OCI-LY7 (cell line): ENCODE results near the gene NAPG. TPM values are rescaled to one million over a fixed set of nuclear protein-coding genes. Genes with fewer than 3 reads are reported as not detected.
A peak's percentile ranks its signal among the peaks of the same experiment; 100 is the strongest.

Experiments
- BruUV-seq: library from RNA; stranded (reverse); fragments of 400-500 nt; replicated peaks from 2 replicates; lab custom pipeline; 2021; lab: Mats Ljungman, UMichigan
- CTCF ChIA-PET: fragments of 300-600 bp; sonication (Branson Sonifier 250); formaldehyde crosslinking; loops from one replicate; lab custom pipeline; 2022; ENCODE audit warnings: antibody characterized with exemption; ENCODE audit not compliant: unreplicated experiment; lab: Charles Lee
- POLR2A ChIA-PET: fragments of 300-600 bp; sonication (Branson Sonifier 250); formaldehyde crosslinking; loops from one replicate; lab custom pipeline; 2022; ENCODE audit warnings: antibody characterized with exemption; lab: Charles Lee
- DNase-seq: peaks from one replicate; pipeline ENCODE4 v3.0.0-alpha.2; 2015; ENCODE audit warnings: low spot score
- H2AFZ ChIP-seq: fragments of 200-600 bp; sonication (generic), shearing (Covaris generic); 2 replicates; pipeline ENCODE4 v1.6.1; 2014; ENCODE audit warnings: mild to moderate bottlenecking, antibody characterized with exemption, low read length, moderate library complexity
- H3K27ac ChIP-seq: fragments of 200-600 bp; sonication (generic); 2 replicates; pipeline ENCODE4 v1.5.1; 2014; ENCODE audit warnings: mixed run types, low read depth, mild to moderate bottlenecking, moderate library complexity, low read length, inconsistent platforms; ENCODE audit not compliant: poor library complexity, severe bottlenecking
- H3K36me3 ChIP-seq: fragments of 200-600 bp; sonication (generic); 2 replicates; pipeline ENCODE4 v1.6.1; 2014; ENCODE audit warnings: mild to moderate bottlenecking, antibody characterized with exemption, low read length, moderate library complexity, mixed read lengths; ENCODE audit not compliant: insufficient read depth
- H3K4me1 ChIP-seq: fragments of 200-600 bp; sonication (generic); 2 replicates; pipeline ENCODE4 v1.5.1; 2014; ENCODE audit warnings: mild to moderate bottlenecking, low read length; ENCODE audit not compliant: insufficient read depth, poor library complexity, severe bottlenecking
- H3K4me2 ChIP-seq: fragments of 200-600 bp; sonication (generic); 2 replicates; pipeline ENCODE4 v1.6.1; 2014; ENCODE audit warnings: mild to moderate bottlenecking, low read length
- H3K4me3 ChIP-seq: fragments of 200-600 bp; sonication (generic); 2 replicates; pipeline ENCODE4 v1.5.1; 2014; ENCODE audit warnings: mild to moderate bottlenecking, low read depth, low read length; ENCODE audit not compliant: poor library complexity, severe bottlenecking
- H3K79me2 ChIP-seq: fragments of 200-600 bp; sonication (generic); 2 replicates; pipeline ENCODE4 v1.6.1; 2016; ENCODE audit warnings: low read depth, mild to moderate bottlenecking, low read length, moderate library complexity, mixed read lengths; ENCODE audit not compliant: insufficient read depth
- H3K9me2 ChIP-seq: fragments of 200-600 bp; sonication (generic); 2 replicates; pipeline ENCODE4 v1.6.1; 2016; ENCODE audit warnings: mild to moderate bottlenecking, low read length, mixed read lengths; ENCODE audit not compliant: insufficient read depth
- H3K9me3 ChIP-seq: fragments of 200-600 bp; sonication (generic); 2 replicates; pipeline ENCODE4 v1.6.1; 2014; ENCODE audit warnings: mild to moderate bottlenecking, mixed run types, low read length, mixed read lengths
- H4K20me1 ChIP-seq: fragments of 200-600 bp; sonication (generic); 2 replicates; pipeline ENCODE4 v1.6.1; 2014; ENCODE audit warnings: mild to moderate bottlenecking, antibody characterized with exemption, low read length, moderate library complexity, mixed read lengths; ENCODE audit not compliant: insufficient read depth
- EZH2phosphoT487 ChIP-seq: fragments of 200-600 bp; sonication (generic); IDR thresholded peaks from 2 replicates; pipeline ENCODE4 v1.6.1; 2018; ENCODE audit warnings: low read depth, borderline replicate concordance, mild to moderate bottlenecking, mixed run types, antibody characterized with exemption, low read length, moderate library complexity, mixed read lengths
- intact Hi-C: fragments of 100-400 bp; cut with micrococcal nuclease; formaldehyde crosslinking; loops from one replicate; pipeline ENCODE4 v1.10.0; 2022; ENCODE audit not compliant: unreplicated experiment
- total RNA-seq, 2 experiments: library from RNA; depleted of rRNA in 1 of 2; stranded (reverse); fragments of >200 nt in 1 of 2; shearing (Covaris generic) in 1 of 2; gene quantifications; 2 replicates each; pipeline ENCODE4 v1.2.3, GENCODE V29; 2014 to 2022
- TF ChIP-seq, protein P1 (sequence below): fragments of 200-600 bp; sonication (generic); conservative IDR thresholded peaks from 2 replicates; pipeline ENCODE4 v1.5.1; 2014; ENCODE audit warnings: mild to moderate bottlenecking, antibody characterized with exemption, low read length, moderate library complexity, mixed read lengths

Gene NAPG
- total RNA-seq, 2 experiments from 2014 or later: 34.6 to 52.3 TPM

DNA sequence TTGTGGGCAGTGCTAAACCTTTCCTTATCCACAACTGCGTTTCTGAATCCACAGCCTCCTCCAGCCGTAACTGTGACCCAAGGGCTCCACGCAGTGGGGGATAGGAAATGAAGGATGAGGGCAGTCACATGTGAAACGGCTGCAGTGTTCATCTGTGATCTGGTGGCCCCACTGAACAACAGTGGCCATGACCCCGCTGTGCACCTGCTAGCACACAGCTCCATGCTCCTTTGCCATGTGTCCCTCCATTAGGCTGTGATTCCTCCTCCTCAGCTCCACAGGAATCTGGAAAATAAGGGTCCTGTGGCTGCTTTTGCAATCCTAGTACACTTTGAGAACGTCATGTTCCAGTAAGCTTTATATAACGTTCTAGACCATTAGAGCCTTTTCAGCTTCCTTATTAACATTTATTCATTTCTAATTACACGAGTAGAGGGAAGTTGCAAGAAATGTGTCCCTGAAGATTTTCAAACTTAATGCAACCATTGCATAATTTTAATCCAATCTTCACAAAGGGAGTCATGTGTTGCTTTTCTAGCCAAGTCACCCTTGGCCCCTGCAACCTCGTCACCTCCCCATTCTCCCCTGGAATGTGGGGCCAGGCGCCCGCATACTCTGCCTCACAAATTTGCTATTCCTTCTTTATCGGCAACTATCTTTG, 7.1 kb upstream of the NAPG start:
- TF ChIP-seq, protein P1, sequence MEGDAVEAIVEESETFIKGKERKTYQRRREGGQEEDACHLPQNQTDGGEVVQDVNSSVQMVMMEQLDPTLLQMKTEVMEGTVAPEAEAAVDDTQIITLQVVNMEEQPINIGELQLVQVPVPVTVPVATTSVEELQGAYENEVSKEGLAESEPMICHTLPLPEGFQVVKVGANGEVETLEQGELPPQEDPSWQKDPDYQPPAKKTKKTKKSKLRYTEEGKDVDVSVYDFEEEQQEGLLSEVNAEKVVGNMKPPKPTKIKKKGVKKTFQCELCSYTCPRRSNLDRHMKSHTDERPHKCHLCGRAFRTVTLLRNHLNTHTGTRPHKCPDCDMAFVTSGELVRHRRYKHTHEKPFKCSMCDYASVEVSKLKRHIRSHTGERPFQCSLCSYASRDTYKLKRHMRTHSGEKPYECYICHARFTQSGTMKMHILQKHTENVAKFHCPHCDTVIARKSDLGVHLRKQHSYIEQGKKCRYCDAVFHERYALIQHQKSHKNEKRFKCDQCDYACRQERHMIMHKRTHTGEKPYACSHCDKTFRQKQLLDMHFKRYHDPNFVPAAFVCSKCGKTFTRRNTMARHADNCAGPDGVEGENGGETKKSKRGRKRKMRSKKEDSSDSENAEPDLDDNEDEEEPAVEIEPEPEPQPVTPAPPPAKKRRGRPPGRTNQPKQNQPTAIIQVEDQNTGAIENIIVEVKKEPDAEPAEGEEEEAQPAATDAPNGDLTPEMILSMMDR: 0 out of 2 replicates have a peak, but pooled peaks have one; percentile 18
- no peak for TF ChIP-seq EZH2phosphoT487
- H3K27ac ChIP-seq: no peak overlapping the region
- no peaks in the 10 kb centered on the region for H3K79me2 ChIP-seq
- peaks cover 5% of the 10 kb centered on the region for H3K4me1 ChIP-seq
- ChIA-PET CTCF (interaction anchor here (0.6 to 1.0 kb wide), 2 partner anchors 36 to 239 kb away, joined by 3 read pairs; no protein-coding TSS in a partner anchor), POLR2A (interaction anchor here (1.6 kb wide), 1 partner anchor 605 kb away, joined by 3 read pairs; the partner anchor contains the start of gene VAPA)
- intact Hi-C loops: loop anchor here (10.0 kb wide), 1 partner anchor 244 kb away; no protein-coding TSS in a partner anchor
- H2AFZ ChIP-seq: no peak overlapping the region
- H3K4me3 ChIP-seq: no peak overlapping the region
- no peaks in the 10 kb centered on the region for H3K9me2 ChIP-seq
- no TSS peak for BruUV-seq
- H3K4me2 ChIP-seq: no peak overlapping the region
- 0 out of 2 replicates have a peak, but pooled peaks cover 4% of the 10 kb centered on the region for H4K20me1 ChIP-seq
- H3K9me3 ChIP-seq: no peaks in the 10 kb centered on the region
- DNase-seq: no peak
- no peaks in the 10 kb centered on the region for H3K36me3 ChIP-seq

DNA sequence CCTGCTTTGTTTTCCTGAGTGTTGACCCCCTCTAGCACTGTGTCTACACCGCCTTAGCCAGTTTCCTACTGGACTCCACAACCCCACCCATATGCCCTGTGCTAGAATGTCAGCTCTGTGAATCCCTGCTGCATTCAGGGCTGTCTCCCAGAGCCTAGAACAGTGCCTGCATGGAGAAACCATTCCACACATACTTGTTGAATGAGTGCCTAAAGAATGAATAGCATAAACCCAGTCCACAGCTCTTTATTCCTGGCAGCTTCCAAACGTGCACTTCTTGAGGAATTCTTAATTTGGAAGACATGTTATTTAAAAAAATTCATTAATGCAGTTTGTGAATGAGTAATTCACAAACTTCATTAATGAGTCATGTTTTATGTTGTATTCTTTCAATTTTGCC, 6.5 kb upstream of the NAPG start:
- H4K20me1 ChIP-seq: 0 out of 2 replicates have a peak, but pooled peaks cover 4% of the 10 kb centered on the region
- intact Hi-C loops: loop anchor here (10.0 kb wide), 1 partner anchor 245 kb away; no protein-coding TSS in a partner anchor
- no peaks in the 10 kb centered on the region for H3K36me3 ChIP-seq
- POLR2A ChIA-PET: interaction anchor here (1.6 kb wide), 1 partner anchor 606 kb away, joined by 3 read pairs; the partner anchor contains the start of gene VAPA
- peak overlapping the region; percentile 76; the same call in 1 of the 2 replicates for H2AFZ ChIP-seq
- peaks cover 5% of the 10 kb centered on the region for H3K4me1 ChIP-seq
- H3K79me2 ChIP-seq: no peaks in the 10 kb centered on the region
- no peak overlapping the region for H3K27ac ChIP-seq
- DNase-seq: no peak
- H3K9me2 ChIP-seq: no peaks in the 10 kb centered on the region
- BruUV-seq: no TSS peak
- TF ChIP-seq EZH2phosphoT487: no peak
- TF ChIP-seq, protein P1: no peak
- H3K4me2 ChIP-seq: no peak overlapping the region
- no peaks in the 10 kb centered on the region for H3K9me3 ChIP-seq
- H3K4me3 ChIP-seq: no peak overlapping the region
- CTCF ChIA-PET: interaction anchor here (0.6 to 1.4 kb wide), 3 partner anchors 36 to 606 kb away, joined by 3 read pairs; partner anchors contain the start of gene VAPA
